GM18498 (cell line): ENCODE measurements around the gene JUNB.

Experiments used
- ATAC-seq: cut with Tn5 transposase; IDR thresholded peaks from one replicate; pipeline ENCODE4 v1.9.1; 2021; ENCODE audit warnings: mild to moderate bottlenecking, moderate library complexity; ENCODE audit not compliant: unreplicated experiment

JUNB gene

DNA sequence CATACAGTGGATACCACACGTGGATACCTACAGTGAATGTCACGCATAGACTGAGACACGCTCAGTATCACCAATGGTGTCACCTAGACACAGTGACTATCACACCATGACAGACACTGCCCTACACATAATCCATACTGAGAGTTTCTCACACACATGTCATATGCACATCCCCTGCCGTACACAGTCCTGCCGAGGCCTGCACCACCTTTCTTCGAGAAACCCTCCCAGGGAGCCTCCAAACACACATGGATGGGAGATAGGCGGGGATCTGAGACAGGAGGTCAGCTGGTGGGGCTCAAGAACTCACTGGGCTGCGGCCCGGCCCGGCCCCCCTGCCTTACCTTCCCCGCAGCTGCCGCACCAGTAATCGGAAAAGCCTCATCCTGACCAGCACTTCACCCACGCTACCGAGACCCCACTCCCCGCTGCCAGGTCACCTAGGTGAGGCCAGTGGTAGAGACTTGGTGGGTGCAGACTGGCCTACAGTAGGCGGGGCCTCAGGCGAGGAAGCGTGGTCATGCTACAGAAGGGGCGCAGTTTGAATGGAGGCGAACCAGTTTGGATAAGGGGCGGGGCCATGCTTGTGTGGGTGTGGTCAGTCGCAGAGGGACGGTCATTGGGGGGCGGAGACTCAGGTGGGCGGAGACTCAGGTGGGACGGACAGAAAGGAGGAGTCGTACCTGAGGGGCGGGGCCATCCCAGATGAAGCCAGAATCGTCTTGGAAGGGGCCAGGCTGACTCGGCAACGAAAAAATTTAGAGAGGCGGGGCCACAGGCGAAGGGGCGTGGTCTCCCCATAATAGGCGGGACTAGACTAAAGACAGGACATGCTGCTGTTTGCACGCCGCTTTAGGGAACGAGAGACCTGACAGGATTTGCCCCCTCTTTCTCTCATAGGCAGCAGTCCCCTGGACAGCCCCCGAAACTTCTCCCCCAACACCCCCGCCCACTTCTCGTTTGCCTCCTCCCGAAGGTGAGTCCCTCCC, 49.1 kb downstream of the JUNB start:
- ATAC-seq, result no peak

DNA sequence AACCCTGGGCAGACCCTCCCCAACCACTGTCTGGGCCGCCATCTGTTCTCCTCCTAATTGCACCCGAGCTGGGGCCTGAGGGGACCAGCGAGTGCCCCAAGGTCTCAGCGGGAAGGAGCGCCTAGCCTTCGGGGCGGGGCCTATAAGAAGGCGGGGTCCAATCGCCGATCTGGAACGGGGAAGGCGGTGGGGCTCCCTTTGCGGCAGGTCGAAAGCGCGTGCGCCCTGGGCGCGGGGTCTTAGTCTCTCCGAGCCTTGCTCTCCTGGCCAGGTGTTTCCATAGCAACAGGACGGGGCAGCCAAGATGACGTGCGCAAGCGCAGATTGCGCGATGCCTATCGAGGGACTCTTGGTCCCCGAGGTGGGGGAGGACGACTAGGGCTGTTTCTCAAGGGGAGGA, 49.8 kb downstream of the JUNB start:
- no peak for ATAC-seq

DNA sequence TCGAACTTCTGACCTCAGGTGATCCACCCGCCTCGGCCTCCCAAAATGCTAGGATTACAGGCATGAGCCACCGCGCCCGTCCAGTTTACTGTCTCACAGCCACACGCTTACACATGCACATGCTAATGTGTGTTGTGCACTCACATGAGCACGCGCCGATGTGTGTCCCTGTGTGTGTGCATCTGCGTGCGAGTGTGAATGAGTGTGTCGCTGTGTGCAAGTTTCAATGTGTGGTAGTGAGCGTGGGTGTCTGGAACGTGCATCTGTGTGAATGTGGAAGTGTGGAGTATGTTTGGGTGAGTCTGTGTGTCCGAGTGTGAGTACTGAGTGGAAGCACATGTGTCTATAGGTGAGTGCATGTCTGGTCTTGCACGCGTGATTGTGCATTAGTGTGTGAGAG, 51.2 kb downstream of the JUNB start:
- ATAC-seq, result no peak
